ENCODE data around the gene CEP89. TPM values are rescaled to one million over a fixed set of nuclear protein-coding genes. Genes with fewer than 3 reads are reported as not detected.
"Not testable (repeated sequence)": the region's sequence is repeated elsewhere in the genome, so short reads cannot be mapped to it uniquely, and the experiment has no call there.

CEP89 gene
- total RNA-seq, result 10 to 100 TPM; 21.0 to 27.2 TPM

- Mint-ChIP-seq H3K9me3 (no peaks in the 10 kb centered on the region), H3K4me1 (peaks cover 4% of the 10 kb centered on the region)
Measured at GRCh38 chr19:32971715-32972540, at the start of gene CEP89, which contains the start of gene FAAP24. Gene CEP89 (minus strand): TSS chr19:32971958. CDS start chr19:32971874, 84 bp downstream. Gene FAAP24 (plus strand): TSS chr19:32972242. CDS start chr19:32973197, 955 bp downstream.

GRCh38 chr19:33010891-33011290, 39.1 kb upstream of the CEP89 start:
- H3K4me3 Mint-ChIP-seq; H3K27ac Mint-ChIP-seq; ATAC-seq (ENCODE audit: low read depth); H3K9me3 Mint-ChIP-seq; DNase-seq; H3K4me1 Mint-ChIP-seq; POLR2A ChIA-PET; H3K36me3 Mint-ChIP-seq; H3K27me3 Mint-ChIP-seq: not testable (repeated sequence)

More at GRCh38 chr19:32971715-32972540, at the start of gene CEP89, which contains the start of gene FAAP24:
- DNase-seq (peak; percentile 95), ATAC-seq (ENCODE audit: low read depth) (peak; percentile 100)
- H3K27ac Mint-ChIP-seq, result peak within 1 kb of the TSS; percentile 83
- POLR2A ChIA-PET, result interaction anchor here (0.6 to 2.0 kb wide), 4 partner anchors 126 to 1405 kb away, joined by 3 to 10 read pairs (median 4); partner anchors contain the start of gene NUDT19
- peaks cover 6% of the 10 kb centered on the region for H3K36me3 Mint-ChIP-seq
- no peaks in the 10 kb centered on the region for H3K27me3 Mint-ChIP-seq
- H3K4me3 Mint-ChIP-seq, result peak within 1 kb of the TSS; percentile 99

- Mint-ChIP-seq H3K27ac (no peak overlapping the region), H3K4me3 (no peak overlapping the region), H3K27me3 (peaks cover 2% of the 10 kb centered on the region), H3K9me3 (no peaks in the 10 kb centered on the region), H3K36me3 (no peaks in the 10 kb centered on the region), H3K4me1 (no peaks in the 10 kb centered on the region)
- DNase-seq, result no peak
- no peak for ATAC-seq (ENCODE audit: low read depth)
- POLR2A ChIA-PET, result interaction anchor here (0.7 kb wide), 1 partner anchor 11 kb away, joined by 5 read pairs; no protein-coding TSS in a partner anchor
Measured at GRCh38 chr19:33008738-33009137, 37.0 kb upstream of the CEP89 start.

- POLR2A ChIA-PET, result no interaction called here
- no peak overlapping the region for H3K4me3 Mint-ChIP-seq
Measured at GRCh38 chr19:33005440-33005839, 33.7 kb upstream of the CEP89 start.

GRCh38 chr19:33003424-33004024, 31.8 kb upstream of the CEP89 start:
- peaks cover 11% of the 10 kb centered on the region for H3K4me1 Mint-ChIP-seq
- H3K4me3 Mint-ChIP-seq; POLR2A ChIA-PET; H3K9me3 Mint-ChIP-seq; ATAC-seq (ENCODE audit: low read depth); H3K27ac Mint-ChIP-seq; H3K27me3 Mint-ChIP-seq; H3K36me3 Mint-ChIP-seq; DNase-seq: not testable (repeated sequence)

More at GRCh38 chr19:33005440-33005839, 33.7 kb upstream of the CEP89 start:
- H3K27me3 Mint-ChIP-seq, result peaks cover 2% of the 10 kb centered on the region
- no peaks in the 10 kb centered on the region for H3K9me3 Mint-ChIP-seq
- no peak overlapping the region for H3K27ac Mint-ChIP-seq
- ATAC-seq (ENCODE audit: low read depth) (no peak), DNase-seq (no peak)
- H3K4me1 Mint-ChIP-seq, result peaks cover 4% of the 10 kb centered on the region
- H3K36me3 Mint-ChIP-seq, result no peaks in the 10 kb centered on the region

GRCh38 chr19:33002126-33002865, 30.5 kb upstream of the CEP89 start:
- H3K36me3 Mint-ChIP-seq; POLR2A ChIA-PET; H3K9me3 Mint-ChIP-seq; H3K27me3 Mint-ChIP-seq; H3K27ac Mint-ChIP-seq; DNase-seq; H3K4me3 Mint-ChIP-seq; ATAC-seq (ENCODE audit: low read depth): not testable (repeated sequence)
- H3K4me1 Mint-ChIP-seq, result peaks cover 14% of the 10 kb centered on the region

GRCh38 chr19:33000910-33001309, 29.2 kb upstream of the CEP89 start:
- H3K4me1 Mint-ChIP-seq, result peaks cover 14% of the 10 kb centered on the region
- ATAC-seq (ENCODE audit: low read depth), result no peak
- H3K36me3 Mint-ChIP-seq, result peaks cover 1% of the 10 kb centered on the region
- no peaks in the 10 kb centered on the region for H3K9me3 Mint-ChIP-seq
- H3K4me3 Mint-ChIP-seq, result peak overlapping the region; percentile 62
- POLR2A ChIA-PET, result no interaction called here
- peak overlapping the region; percentile 82 for H3K27ac Mint-ChIP-seq
- H3K27me3 Mint-ChIP-seq, result peaks cover 2% of the 10 kb centered on the region
- DNase-seq, result no peak

GRCh38 chr19:33000510-33000909, 28.8 kb upstream of the CEP89 start:
- POLR2A ChIA-PET, result no interaction called here
- H3K27me3 Mint-ChIP-seq, result peaks cover 2% of the 10 kb centered on the region
- ATAC-seq (ENCODE audit: low read depth) (peak; percentile 96), DNase-seq (peak; percentile 62)
- peak overlapping the region; percentile 62 for H3K4me3 Mint-ChIP-seq
- H3K27ac Mint-ChIP-seq, result peak overlapping the region; percentile 82
- H3K9me3 Mint-ChIP-seq, result no peaks in the 10 kb centered on the region
- peaks cover 14% of the 10 kb centered on the region for H3K4me1 Mint-ChIP-seq
- peaks cover 1% of the 10 kb centered on the region for H3K36me3 Mint-ChIP-seq

- H3K27me3 Mint-ChIP-seq, result no peaks in the 10 kb centered on the region
- H3K4me1 Mint-ChIP-seq, result peaks cover 14% of the 10 kb centered on the region
- peaks cover 1% of the 10 kb centered on the region for H3K36me3 Mint-ChIP-seq
- H3K9me3 Mint-ChIP-seq, result no peaks in the 10 kb centered on the region
- ATAC-seq (ENCODE audit: low read depth), result no peak
- no peak for DNase-seq
- POLR2A ChIA-PET, result no interaction called here
- H3K27ac Mint-ChIP-seq, result peak overlapping the region; percentile 45
- H3K4me3 Mint-ChIP-seq, result no peak overlapping the region
Measured at GRCh38 chr19:32998722-32999121, 27.0 kb upstream of the CEP89 start.

GRCh38 chr19:32997716-32998355, 26.1 kb upstream of the CEP89 start:
- H3K36me3 Mint-ChIP-seq, result peaks cover 1% of the 10 kb centered on the region
- ATAC-seq (ENCODE audit: low read depth), result no peak
- POLR2A ChIA-PET, result interaction anchor here (0.6 kb wide), 1 partner anchor 10 kb away, joined by 5 read pairs; no protein-coding TSS in a partner anchor
- no peak for DNase-seq
- peak overlapping the region; percentile 23 for H3K27ac Mint-ChIP-seq
- H3K9me3 Mint-ChIP-seq, result no peaks in the 10 kb centered on the region
- H3K4me3 Mint-ChIP-seq, result no peak overlapping the region
- H3K27me3 Mint-ChIP-seq, result no peaks in the 10 kb centered on the region
- peaks cover 14% of the 10 kb centered on the region for H3K4me1 Mint-ChIP-seq

- POLR2A ChIA-PET; H3K36me3 Mint-ChIP-seq; H3K9me3 Mint-ChIP-seq; H3K4me3 Mint-ChIP-seq; ATAC-seq (ENCODE audit: low read depth); H3K27me3 Mint-ChIP-seq; DNase-seq: not testable (repeated sequence)
- Mint-ChIP-seq H3K27ac (peak overlapping the region; percentile 28), H3K4me1 (peaks cover 14% of the 10 kb centered on the region)
Measured at GRCh38 chr19:32997061-32997464, 25.3 kb upstream of the CEP89 start.

- not testable (repeated sequence) for H3K27ac Mint-ChIP-seq
- peaks cover 16% of the 10 kb centered on the region for H3K4me1 Mint-ChIP-seq
Measured at GRCh38 chr19:32995966-32996365, 24.2 kb upstream of the CEP89 start.

GRCh38 chr19:32988724-32989123, 17.0 kb upstream of the CEP89 start:
- POLR2A ChIA-PET, result no interaction called here
- no peak overlapping the region for H3K4me3 Mint-ChIP-seq
- DNase-seq, result no peak
- ATAC-seq (ENCODE audit: low read depth), result no peak
- H3K9me3 Mint-ChIP-seq, result no peaks in the 10 kb centered on the region
- H3K27me3 Mint-ChIP-seq, result no peaks in the 10 kb centered on the region
- no peak overlapping the region for H3K27ac Mint-ChIP-seq
- H3K4me1 Mint-ChIP-seq, result peaks cover 2% of the 10 kb centered on the region
- no peaks in the 10 kb centered on the region for H3K36me3 Mint-ChIP-seq

More at GRCh38 chr19:32995966-32996365, 24.2 kb upstream of the CEP89 start:
- H3K9me3 Mint-ChIP-seq; DNase-seq; ATAC-seq (ENCODE audit: low read depth); H3K4me3 Mint-ChIP-seq; H3K36me3 Mint-ChIP-seq; POLR2A ChIA-PET; H3K27me3 Mint-ChIP-seq: not testable (repeated sequence)

Measured in activated naive CD8-positive, alpha-beta T cell treated with anti-CD3 and anti-CD28 coated beads, Interleukin-2, amount 10 ng/mL, durations not matched to agents 7 days and 5 days (primary cell).